GM20431 (cell line): ENCODE measurements around the gene LRRC42.
"Not testable (repeated sequence)": the region's sequence is repeated elsewhere in the genome, so short reads cannot be mapped to it uniquely, and the experiment has no call there.

ENCODE experiments used
- in situ Hi-C: fragments of 300-500 bp; cut with MseI, MboI; formaldehyde crosslinking; loops from one replicate; pipeline ENCODE4 v1.15.0; 2020; ENCODE audit warnings: low sequenced_read_pairs; ENCODE audit not compliant: unreplicated experiment

The LRRC42 gene

GRCh38 chr1:54001591-54001990, 55.4 kb downstream of the LRRC42 start:
- in situ Hi-C loops, result no loop called here

GRCh38 chr1:54002544-54003248, 56.5 kb downstream of the LRRC42 start:
- in situ Hi-C loops, result no loop called here

GRCh38 chr1:54003249-54003646, 57.1 kb downstream of the LRRC42 start:
- in situ Hi-C loops, result no loop called here

GRCh38 chr1:54003750-54004480, 57.8 kb downstream of the LRRC42 start:
- in situ Hi-C loops, result not testable (repeated sequence)

- in situ Hi-C loops, result no loop called here
Observed at GRCh38 chr1:54004481-54005049, 58.4 kb downstream of the LRRC42 start.

GRCh38 chr1:54006508-54006907, 60.4 kb downstream of the LRRC42 start:
- in situ Hi-C loops, result no loop called here

- in situ Hi-C loops, result no loop called here
Observed at GRCh38 chr1:54007613-54008012, 61.5 kb downstream of the LRRC42 start.

GRCh38 chr1:54008876-54009275, 62.7 kb downstream of the LRRC42 start:
- in situ Hi-C loops, result no loop called here

- in situ Hi-C loops, result no loop called here
Observed at GRCh38 chr1:54009406-54009805, 63.3 kb downstream of the LRRC42 start.

GRCh38 chr1:54010415-54011117, 64.4 kb downstream of the LRRC42 start:
- in situ Hi-C loops, result no loop called here

- in situ Hi-C loops, result no loop called here
Observed at GRCh38 chr1:54011316-54012007, 65.3 kb downstream of the LRRC42 start.

GRCh38 chr1:54012008-54012325, 65.8 kb downstream of the LRRC42 start:
- in situ Hi-C loops, result no loop called here

- in situ Hi-C loops, result no loop called here
Observed at GRCh38 chr1:54012863-54013262, 66.7 kb downstream of the LRRC42 start.

- in situ Hi-C loops, result no loop called here
Observed at GRCh38 chr1:54013393-54014008, 67.4 kb downstream of the LRRC42 start.

GRCh38 chr1:54014009-54014629, 68.0 kb downstream of the LRRC42 start:
- in situ Hi-C loops, result no loop called here

- in situ Hi-C loops, result no loop called here
Observed at GRCh38 chr1:54016343-54017282, 70.5 kb downstream of the LRRC42 start.
